HEK293 (cell line): ENCODE measurements around the gene PLSCR3.

Experiments
- EGR2 ChIP-seq: fragments of 450-650 bp; formaldehyde crosslinking; IDR thresholded peaks from 2 replicates; pipeline ENCODE4 v1.5.1; 2016; ENCODE audit warnings: low read depth, missing biosample characterization, missing genetic modification characterization
- YY1 ChIP-seq: fragments of 450-650 bp; formaldehyde crosslinking; IDR thresholded peaks from 2 replicates; pipeline ENCODE4 v1.5.1; 2018; ENCODE audit warnings: missing biosample characterization, missing genetic modification characterization
- ZFP3 ChIP-seq: fragments of 450-650 bp; formaldehyde crosslinking; IDR thresholded peaks from 2 replicates; pipeline ENCODE4 v1.5.1; 2016; ENCODE audit warnings: low read depth, missing biosample characterization, missing genetic modification characterization
- ZNF114 ChIP-seq: fragments of 450-650 bp; formaldehyde crosslinking; IDR thresholded peaks from 2 replicates; pipeline ENCODE4 v1.5.0; 2017; ENCODE audit warnings: missing biosample characterization, missing genetic modification characterization
- ZNF16 ChIP-seq: fragments of 450-650 bp; formaldehyde crosslinking; IDR thresholded peaks from 2 replicates; pipeline ENCODE4 v1.5.1; 2016; ENCODE audit warnings: low read depth, missing biosample characterization, missing genetic modification characterization
- ZNF174 ChIP-seq: fragments of 450-650 bp; formaldehyde crosslinking; IDR thresholded peaks from 2 replicates; pipeline ENCODE4 v1.5.0; 2017; ENCODE audit warnings: missing biosample characterization, mild to moderate bottlenecking, missing genetic modification characterization
- ZNF274 ChIP-seq, 2 experiments: fragments of 200-500 bp in 1 of 2; fragments of 450-650 bp in 1 of 2; sonication (Bioruptor generic) in 1 of 2; formaldehyde crosslinking in 1 of 2; IDR thresholded peaks; 2 replicates each; pipeline versions ENCODE4 v1.5.1 to v1.6.1; 2014 to 2016; ENCODE audit warnings: borderline replicate concordance in 1 of 2, inconsistent platforms in 1 of 2, low read length in 1 of 2, missing biosample characterization in 1 of 2, missing genetic modification characterization in 1 of 2
- ZNF610 ChIP-seq: fragments of 450-650 bp; formaldehyde crosslinking; IDR thresholded peaks from 2 replicates; pipeline ENCODE4 v1.5.1; 2016; ENCODE audit warnings: missing biosample characterization, missing genetic modification characterization, borderline replicate concordance
- TF ChIP-seq, protein P1 (sequence below): fragments of 450-650 bp; formaldehyde crosslinking; IDR thresholded peaks from 2 replicates; pipeline ENCODE4 v1.5.1; 2016; ENCODE audit warnings: missing biosample characterization, missing genetic modification characterization
- TF ChIP-seq, protein P2 (sequence below): fragments of 450-650 bp; formaldehyde crosslinking; IDR thresholded peaks from 2 replicates; pipeline ENCODE4 v1.5.1; 2017; ENCODE audit warnings: missing biosample characterization, missing genetic modification characterization
- TF ChIP-seq, protein P3 (sequence below): fragments of 450-650 bp; formaldehyde crosslinking; optimal IDR thresholded peaks from 2 replicates; pipeline ENCODE3; 2016; ENCODE audit warnings: missing biosample characterization, mild to moderate bottlenecking, missing genetic modification characterization
- TF ChIP-seq, protein P4 (sequence below): fragments of 450-650 bp; formaldehyde crosslinking; IDR thresholded peaks from 2 replicates; pipeline ENCODE4 v1.5.1; 2016; ENCODE audit warnings: missing biosample characterization, missing genetic modification characterization
- TF ChIP-seq, protein P5 (sequence below): fragments of 450-650 bp; formaldehyde crosslinking; IDR thresholded peaks from 2 replicates; pipeline ENCODE4 v1.5.1; 2016; ENCODE audit warnings: missing biosample characterization, missing genetic modification characterization

DNA sequence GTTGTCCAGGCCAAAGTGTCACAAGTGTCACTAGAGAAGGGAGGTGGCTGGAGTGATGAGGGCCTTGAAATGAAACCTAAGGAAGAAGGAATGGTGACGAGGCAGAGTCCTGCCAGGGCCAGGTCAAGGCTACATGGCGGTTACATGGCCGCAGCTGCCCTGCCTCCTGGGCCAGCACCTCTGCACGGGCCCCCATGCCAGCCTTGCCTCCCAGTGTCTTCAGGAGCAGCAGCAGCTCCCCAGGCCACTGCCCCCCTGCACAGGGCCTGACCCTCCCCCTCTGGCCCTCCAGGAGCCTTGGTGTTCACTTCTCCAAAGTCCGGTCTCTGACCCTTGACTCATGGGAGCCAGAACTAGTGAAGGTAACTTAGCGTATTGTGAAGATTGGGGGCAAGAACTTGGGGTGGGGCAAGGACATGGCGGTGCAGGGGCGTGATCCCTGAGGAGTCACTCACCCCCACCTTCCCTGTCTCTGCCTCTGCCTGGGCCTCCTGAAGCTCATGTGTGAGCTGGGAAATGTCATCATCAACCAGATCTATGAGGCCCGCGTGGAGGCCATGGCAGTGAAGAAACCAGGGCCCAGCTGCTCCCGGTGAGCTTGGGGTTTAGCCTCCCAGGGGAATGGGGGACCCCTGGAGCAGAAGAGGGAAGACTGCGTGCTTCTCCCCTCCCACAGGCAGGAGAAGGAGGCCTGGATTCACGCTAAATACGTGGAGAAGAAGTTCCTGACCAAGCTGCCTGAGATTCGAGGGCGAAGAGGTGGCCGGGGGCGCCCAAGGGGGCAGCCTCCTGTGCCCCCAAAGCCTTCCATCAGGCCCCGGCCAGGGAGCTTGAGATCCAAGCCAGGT, 46.5 kb downstream of the PLSCR3 start:
- TF ChIP-seq ZNF114 (no peak), YY1 (tag by site-specific recombination) (no peak), ZNF610 (tag by site-specific recombination) (no peak), ZNF274 (IDR thresholded peaks at IDR 0.05; ENCODE audit: low read length) (no peak), ZNF274 (tag by site-specific recombination; IDR thresholded peaks at IDR 0.05; ENCODE audit: borderline replicate concordance) (no peak), ZNF174 (tag by site-specific recombination) (no peak), EGR2 (tag by site-specific recombination) (no peak), ZFP3 (tag by site-specific recombination) (no peak), ZNF16 (tag by site-specific recombination) (no peak)
- TF ChIP-seq, protein P1, sequence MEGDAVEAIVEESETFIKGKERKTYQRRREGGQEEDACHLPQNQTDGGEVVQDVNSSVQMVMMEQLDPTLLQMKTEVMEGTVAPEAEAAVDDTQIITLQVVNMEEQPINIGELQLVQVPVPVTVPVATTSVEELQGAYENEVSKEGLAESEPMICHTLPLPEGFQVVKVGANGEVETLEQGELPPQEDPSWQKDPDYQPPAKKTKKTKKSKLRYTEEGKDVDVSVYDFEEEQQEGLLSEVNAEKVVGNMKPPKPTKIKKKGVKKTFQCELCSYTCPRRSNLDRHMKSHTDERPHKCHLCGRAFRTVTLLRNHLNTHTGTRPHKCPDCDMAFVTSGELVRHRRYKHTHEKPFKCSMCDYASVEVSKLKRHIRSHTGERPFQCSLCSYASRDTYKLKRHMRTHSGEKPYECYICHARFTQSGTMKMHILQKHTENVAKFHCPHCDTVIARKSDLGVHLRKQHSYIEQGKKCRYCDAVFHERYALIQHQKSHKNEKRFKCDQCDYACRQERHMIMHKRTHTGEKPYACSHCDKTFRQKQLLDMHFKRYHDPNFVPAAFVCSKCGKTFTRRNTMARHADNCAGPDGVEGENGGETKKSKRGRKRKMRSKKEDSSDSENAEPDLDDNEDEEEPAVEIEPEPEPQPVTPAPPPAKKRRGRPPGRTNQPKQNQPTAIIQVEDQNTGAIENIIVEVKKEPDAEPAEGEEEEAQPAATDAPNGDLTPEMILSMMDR (tag by site-specific recombination): no peak
- TF ChIP-seq, protein P2, sequence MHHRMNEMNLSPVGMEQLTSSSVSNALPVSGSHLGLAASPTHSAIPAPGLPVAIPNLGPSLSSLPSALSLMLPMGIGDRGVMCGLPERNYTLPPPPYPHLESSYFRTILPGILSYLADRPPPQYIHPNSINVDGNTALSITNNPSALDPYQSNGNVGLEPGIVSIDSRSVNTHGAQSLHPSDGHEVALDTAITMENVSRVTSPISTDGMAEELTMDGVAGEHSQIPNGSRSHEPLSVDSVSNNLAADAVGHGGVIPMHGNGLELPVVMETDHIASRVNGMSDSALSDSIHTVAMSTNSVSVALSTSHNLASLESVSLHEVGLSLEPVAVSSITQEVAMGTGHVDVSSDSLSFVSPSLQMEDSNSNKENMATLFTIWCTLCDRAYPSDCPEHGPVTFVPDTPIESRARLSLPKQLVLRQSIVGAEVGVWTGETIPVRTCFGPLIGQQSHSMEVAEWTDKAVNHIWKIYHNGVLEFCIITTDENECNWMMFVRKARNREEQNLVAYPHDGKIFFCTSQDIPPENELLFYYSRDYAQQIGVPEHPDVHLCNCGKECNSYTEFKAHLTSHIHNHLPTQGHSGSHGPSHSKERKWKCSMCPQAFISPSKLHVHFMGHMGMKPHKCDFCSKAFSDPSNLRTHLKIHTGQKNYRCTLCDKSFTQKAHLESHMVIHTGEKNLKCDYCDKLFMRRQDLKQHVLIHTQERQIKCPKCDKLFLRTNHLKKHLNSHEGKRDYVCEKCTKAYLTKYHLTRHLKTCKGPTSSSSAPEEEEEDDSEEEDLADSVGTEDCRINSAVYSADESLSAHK: no peak
- TF ChIP-seq, protein P3, sequence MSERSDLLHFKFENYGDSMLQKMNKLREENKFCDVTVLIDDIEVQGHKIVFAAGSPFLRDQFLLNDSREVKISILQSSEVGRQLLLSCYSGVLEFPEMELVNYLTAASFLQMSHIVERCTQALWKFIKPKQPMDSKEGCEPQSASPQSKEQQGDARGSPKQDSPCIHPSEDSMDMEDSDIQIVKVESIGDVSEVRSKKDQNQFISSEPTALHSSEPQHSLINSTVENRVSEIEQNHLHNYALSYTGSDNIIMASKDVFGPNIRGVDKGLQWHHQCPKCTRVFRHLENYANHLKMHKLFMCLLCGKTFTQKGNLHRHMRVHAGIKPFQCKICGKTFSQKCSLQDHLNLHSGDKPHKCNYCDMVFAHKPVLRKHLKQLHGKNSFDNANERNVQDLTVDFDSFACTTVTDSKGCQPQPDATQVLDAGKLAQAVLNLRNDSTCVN: no peak
- TF ChIP-seq, protein P4, sequence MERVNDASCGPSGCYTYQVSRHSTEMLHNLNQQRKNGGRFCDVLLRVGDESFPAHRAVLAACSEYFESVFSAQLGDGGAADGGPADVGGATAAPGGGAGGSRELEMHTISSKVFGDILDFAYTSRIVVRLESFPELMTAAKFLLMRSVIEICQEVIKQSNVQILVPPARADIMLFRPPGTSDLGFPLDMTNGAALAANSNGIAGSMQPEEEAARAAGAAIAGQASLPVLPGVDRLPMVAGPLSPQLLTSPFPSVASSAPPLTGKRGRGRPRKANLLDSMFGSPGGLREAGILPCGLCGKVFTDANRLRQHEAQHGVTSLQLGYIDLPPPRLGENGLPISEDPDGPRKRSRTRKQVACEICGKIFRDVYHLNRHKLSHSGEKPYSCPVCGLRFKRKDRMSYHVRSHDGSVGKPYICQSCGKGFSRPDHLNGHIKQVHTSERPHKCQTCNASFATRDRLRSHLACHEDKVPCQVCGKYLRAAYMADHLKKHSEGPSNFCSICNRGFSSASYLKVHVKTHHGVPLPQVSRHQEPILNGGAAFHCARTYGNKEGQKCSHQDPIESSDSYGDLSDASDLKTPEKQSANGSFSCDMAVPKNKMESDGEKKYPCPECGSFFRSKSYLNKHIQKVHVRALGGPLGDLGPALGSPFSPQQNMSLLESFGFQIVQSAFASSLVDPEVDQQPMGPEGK: no peak
- TF ChIP-seq, protein P5, sequence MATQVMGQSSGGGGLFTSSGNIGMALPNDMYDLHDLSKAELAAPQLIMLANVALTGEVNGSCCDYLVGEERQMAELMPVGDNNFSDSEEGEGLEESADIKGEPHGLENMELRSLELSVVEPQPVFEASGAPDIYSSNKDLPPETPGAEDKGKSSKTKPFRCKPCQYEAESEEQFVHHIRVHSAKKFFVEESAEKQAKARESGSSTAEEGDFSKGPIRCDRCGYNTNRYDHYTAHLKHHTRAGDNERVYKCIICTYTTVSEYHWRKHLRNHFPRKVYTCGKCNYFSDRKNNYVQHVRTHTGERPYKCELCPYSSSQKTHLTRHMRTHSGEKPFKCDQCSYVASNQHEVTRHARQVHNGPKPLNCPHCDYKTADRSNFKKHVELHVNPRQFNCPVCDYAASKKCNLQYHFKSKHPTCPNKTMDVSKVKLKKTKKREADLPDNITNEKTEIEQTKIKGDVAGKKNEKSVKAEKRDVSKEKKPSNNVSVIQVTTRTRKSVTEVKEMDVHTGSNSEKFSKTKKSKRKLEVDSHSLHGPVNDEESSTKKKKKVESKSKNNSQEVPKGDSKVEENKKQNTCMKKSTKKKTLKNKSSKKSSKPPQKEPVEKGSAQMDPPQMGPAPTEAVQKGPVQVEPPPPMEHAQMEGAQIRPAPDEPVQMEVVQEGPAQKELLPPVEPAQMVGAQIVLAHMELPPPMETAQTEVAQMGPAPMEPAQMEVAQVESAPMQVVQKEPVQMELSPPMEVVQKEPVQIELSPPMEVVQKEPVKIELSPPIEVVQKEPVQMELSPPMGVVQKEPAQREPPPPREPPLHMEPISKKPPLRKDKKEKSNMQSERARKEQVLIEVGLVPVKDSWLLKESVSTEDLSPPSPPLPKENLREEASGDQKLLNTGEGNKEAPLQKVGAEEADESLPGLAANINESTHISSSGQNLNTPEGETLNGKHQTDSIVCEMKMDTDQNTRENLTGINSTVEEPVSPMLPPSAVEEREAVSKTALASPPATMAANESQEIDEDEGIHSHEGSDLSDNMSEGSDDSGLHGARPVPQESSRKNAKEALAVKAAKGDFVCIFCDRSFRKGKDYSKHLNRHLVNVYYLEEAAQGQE (tag by site-specific recombination): no peak
